ENCODE data around the gene S100A12.

Gene S100A12

DNA sequence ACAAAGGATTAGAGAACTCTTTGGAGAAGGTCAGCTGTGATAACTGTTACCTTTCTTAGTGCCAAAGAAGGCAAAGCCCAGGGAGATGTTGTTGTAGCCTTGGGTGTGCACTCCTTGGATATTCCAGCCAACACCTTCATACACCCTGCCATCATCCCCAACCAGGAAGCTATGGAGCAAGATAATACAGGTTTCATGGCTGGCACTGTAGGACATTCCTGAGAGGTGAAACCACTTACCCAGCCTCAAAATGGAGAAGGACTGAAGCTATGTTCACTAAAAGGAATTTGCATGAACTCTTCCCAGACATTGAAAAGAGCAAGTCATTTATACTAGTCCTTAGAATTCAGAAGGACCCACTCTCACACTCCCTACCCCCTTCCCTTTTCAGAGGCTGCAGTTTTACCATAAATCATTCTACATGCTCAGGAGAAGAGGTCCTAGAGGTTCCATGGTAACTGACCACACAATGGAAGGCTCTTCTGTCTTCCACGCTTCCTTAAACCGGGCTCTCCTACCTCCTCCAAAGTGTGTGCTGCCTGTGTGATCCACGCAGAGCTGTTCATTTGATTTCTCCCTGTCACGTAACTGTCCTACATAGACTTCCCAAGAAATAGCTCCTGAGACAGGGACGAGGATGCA lies 32.3 kb downstream of the S100A12 start:
- TF ChIP-seq, protein P1, sequence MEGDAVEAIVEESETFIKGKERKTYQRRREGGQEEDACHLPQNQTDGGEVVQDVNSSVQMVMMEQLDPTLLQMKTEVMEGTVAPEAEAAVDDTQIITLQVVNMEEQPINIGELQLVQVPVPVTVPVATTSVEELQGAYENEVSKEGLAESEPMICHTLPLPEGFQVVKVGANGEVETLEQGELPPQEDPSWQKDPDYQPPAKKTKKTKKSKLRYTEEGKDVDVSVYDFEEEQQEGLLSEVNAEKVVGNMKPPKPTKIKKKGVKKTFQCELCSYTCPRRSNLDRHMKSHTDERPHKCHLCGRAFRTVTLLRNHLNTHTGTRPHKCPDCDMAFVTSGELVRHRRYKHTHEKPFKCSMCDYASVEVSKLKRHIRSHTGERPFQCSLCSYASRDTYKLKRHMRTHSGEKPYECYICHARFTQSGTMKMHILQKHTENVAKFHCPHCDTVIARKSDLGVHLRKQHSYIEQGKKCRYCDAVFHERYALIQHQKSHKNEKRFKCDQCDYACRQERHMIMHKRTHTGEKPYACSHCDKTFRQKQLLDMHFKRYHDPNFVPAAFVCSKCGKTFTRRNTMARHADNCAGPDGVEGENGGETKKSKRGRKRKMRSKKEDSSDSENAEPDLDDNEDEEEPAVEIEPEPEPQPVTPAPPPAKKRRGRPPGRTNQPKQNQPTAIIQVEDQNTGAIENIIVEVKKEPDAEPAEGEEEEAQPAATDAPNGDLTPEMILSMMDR (IDR thresholded peaks at IDR 0.05; ENCODE audit: control extremely low read depth, extremely low read depth, low read depth, missing control alignments) = no peak
- ChIA-PET CTCF (interaction anchor here (0.7 to 5.1 kb wide), 7 partner anchors 10 to 152 kb away, joined by 3 to 57 read pairs (median 3); partner anchors contain the start of gene S100A9), POLR2A (no interaction called here)
- no peak for DNase-seq (ENCODE audit: extremely low spot score)

DNA sequence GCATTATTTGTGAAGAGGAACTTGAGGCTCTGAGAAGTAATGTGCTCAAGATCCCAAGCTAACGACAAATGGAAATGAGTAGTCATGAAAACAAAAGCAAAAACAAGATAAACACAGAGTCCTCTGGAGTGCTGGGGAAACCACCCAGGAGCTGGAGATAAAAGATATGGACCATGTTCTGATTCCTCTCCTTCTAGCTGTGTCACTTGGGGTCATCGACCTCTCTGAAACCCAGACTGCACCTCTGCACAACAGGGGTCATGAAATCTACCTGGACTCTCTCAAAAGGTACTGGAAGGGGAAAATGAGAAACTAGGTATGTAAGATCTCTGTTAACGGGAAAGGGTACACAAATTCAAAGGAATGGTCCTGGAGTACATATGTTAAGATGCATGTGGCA lies 33.2 kb downstream of the S100A12 start:
- CTCF ChIA-PET = interaction anchor here (0.7 to 5.1 kb wide), 5 partner anchors 11 to 153 kb away, joined by 3 to 57 read pairs (median 3); partner anchors contain the start of genes PGLYRP3 and S100A9
- TF ChIP-seq, protein P1 (IDR thresholded peaks at IDR 0.05; ENCODE audit: control extremely low read depth, extremely low read depth, low read depth, missing control alignments) = no peak
- POLR2A ChIA-PET = no interaction called here
- DNase-seq (ENCODE audit: extremely low spot score) = no peak

DNA sequence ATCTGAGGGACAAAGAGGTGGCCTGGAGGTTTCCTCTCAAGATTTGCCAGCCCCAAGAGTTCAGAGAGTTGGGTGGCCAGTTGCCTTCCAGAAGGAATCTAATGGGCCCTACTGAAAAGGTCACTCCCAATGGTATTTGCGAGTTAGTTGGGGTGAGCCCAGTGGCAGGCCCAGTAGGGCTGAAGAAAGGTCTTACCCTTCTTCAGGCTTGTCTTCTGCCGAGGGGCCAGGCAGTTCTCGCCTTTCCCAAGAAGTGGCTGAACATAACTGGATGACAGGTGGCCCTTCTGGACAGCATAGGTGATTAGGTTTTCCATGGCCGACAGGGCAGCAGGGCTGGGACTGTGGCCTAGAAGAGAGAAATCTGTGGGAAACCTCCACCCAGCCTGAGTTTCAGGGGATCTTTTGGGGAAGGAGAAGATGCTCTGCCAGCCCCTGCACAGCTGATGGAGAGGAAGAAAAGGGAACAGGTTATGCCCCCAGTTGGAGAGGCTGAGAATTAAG lies 33.9 kb downstream of the S100A12 start:
- DNase-seq (ENCODE audit: extremely low spot score) = no peak
- CTCF ChIA-PET = interaction anchor here (0.7 to 5.1 kb wide), 3 partner anchors 12 to 154 kb away, joined by 3 to 57 read pairs (median 3); partner anchors contain the start of gene PGLYRP3
- TF ChIP-seq, protein P1 (IDR thresholded peaks at IDR 0.05; ENCODE audit: control extremely low read depth, extremely low read depth, low read depth, missing control alignments) = no peak
- POLR2A ChIA-PET = no interaction called here

DNA sequence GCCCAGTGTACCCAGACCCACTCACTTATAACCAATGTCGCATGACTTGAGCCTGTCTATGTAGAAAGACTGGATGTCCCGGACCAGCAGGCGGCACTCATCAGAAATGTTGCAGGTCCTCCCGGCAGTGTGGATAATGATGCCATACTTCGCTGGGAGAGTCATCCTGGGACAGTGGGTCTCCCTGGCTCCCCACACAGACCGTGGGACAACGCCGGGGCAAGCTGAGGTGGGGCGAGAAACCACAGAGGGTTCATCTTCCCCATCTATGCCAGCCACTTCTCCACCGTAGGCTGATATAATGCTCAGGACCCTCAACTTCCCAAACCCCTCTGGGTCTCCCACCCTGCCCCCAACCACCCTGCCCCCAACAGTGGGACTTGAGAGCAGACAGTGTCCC lies 35.1 kb downstream of the S100A12 start:
- CTCF ChIA-PET = interaction anchor here (5.1 kb wide), 1 partner anchor 13 kb away, joined by 57 read pairs; no protein-coding TSS in a partner anchor
- TF ChIP-seq, protein P1 (IDR thresholded peaks at IDR 0.05; ENCODE audit: control extremely low read depth, extremely low read depth, low read depth, missing control alignments) = no peak
- no peak for DNase-seq (ENCODE audit: extremely low spot score)
- POLR2A ChIA-PET = no interaction called here

DNA sequence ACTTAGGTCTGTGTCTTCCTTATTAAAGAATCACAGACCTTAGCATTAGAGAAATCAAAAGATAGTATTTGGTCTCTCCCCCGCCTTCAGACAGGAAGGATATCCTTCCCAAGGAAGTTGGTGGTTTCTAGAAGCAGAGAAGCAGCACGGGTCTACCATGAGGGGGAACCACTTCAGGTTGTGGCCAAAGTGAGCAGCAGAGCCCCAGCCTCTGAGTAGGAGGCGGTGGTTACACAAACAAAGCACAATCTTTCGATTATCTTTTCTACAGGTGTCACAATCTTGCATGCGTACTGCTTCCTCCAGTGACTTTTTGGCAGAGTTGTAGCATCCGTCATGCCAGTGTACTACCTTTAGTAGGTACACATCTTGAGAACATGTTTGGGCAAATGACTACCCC lies 35.6 kb downstream of the S100A12 start:
- ChIA-PET CTCF (no interaction called here), POLR2A (no interaction called here)
- TF ChIP-seq, protein P1 (IDR thresholded peaks at IDR 0.05; ENCODE audit: control extremely low read depth, extremely low read depth, low read depth, missing control alignments) = no peak
- no peak for DNase-seq (ENCODE audit: extremely low spot score)

DNA sequence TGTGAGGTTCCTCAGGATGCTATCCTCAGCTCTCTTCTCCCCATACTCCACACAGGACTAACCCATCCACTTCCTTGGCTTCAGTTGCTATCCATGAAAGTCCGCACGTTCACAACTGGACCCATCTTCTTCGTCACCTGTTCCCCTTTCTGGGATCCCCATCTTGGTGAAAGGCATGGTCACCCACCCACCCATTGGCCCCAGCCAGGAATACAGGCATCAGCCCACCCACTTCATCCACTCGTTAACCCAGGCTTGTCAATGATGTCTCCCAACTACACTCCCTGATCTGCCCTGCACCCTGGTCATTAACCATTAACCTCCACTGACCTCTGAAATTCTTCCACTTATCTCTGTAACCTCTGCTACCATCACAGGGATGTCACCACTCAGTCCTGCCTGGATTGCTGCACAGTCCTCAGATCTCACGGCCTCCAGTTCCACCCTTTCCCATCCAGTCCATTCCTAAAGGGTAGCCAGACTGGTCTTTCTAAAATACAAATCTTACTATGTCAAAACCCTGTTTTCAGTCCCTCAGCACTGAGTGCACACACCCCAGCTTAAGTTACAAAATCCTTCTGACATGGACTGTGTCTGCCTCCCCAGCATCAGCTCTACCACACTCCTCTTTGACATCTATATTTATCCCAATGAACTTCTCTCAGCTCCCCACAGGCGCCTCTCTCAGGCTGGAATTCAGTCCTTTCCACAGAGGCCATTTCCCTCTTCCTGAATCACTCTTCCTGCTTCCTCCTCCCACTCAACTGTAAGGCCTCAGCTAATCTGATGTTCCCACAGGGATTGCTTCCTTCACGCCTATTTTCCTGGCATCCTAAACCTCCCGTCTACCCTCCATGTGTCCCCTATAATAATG lies 37.2 kb downstream of the S100A12 start:
- DNase-seq (ENCODE audit: extremely low spot score) = no peak
- ChIA-PET CTCF (interaction anchor here (0.7 to 5.8 kb wide), 6 partner anchors 16 to 172 kb away, joined by 3 to 37 read pairs (median 6); partner anchors contain the start of gene PGLYRP3), POLR2A (no interaction called here)
- TF ChIP-seq, protein P1 (IDR thresholded peaks at IDR 0.05; ENCODE audit: control extremely low read depth, extremely low read depth, low read depth, missing control alignments) = no peak

All from GM10248 (cell line).